Motor neuron (in vitro differentiated cells): Measurements from ENCODE around the gene FILIP1L. TPM values are rescaled to one million over a fixed set of nuclear protein-coding genes. Genes with fewer than 3 reads are reported as not detected.
"Not testable (repeated sequence)": the region's sequence is repeated elsewhere in the genome, so short reads cannot be mapped to it uniquely, and the experiment has no call there.

Experiments
- ATAC-seq, 8 experiments: fragments of 200-7000 bp; cut with Tn5 transposase; replicated peaks in 6 of 8; 2 replicates each; pipeline ENCODE4 v1.8.0; 2021; ENCODE audit warnings: mild to moderate bottlenecking in 8 of 8, moderate library complexity in 8 of 8
- H3K27ac ChIP-seq, 2 donors: fragments of 250-450 bp; sonication (Bioruptor Pico); 2 replicates each; pipeline ENCODE4 v1.9.0; 2021; ENCODE audit warnings: antibody characterized with exemption in 2 of 2, mild to moderate bottlenecking in 2 of 2, moderate library complexity in 1 of 2
- H3K4me1 ChIP-seq, 2 donors: fragments of 250-450 bp; sonication (Bioruptor Pico); replicated peaks in 1 of 2; 2 replicates each; pipeline ENCODE4 v1.6.1; 2021; ENCODE audit warnings: antibody characterized with exemption in 2 of 2, mild to moderate bottlenecking in 2 of 2, moderate library complexity in 1 of 2
- H3K4me3 ChIP-seq, 5 donors: fragments of 250-450 bp; sonication (Bioruptor Pico); 2 replicates each; pipeline ENCODE4 v1.9.0; 2021; ENCODE audit warnings: antibody characterized with exemption in 5 of 5, mild to moderate bottlenecking in 5 of 5, moderate library complexity in 4 of 5
- WGBS, 10 experiments: fragments of 450-650 bp; shearing (Covaris generic); methylation state at CpG; one replicate each; pipeline ENCODE4 v1.0.0; 2022; 5-methylcytosine and 5-hydroxymethylcytosine counted together
- in situ Hi-C, 9 experiments: fragments of 400-800 bp; cut with MboI; loops; one replicate each; pipeline ENCODE4 v1.15.0; 2021; ENCODE audit warnings: low sequenced_read_pairs in 9 of 9, low pct_unique_long_range_greater_than_20kb in 2 of 9; ENCODE audit not compliant: unreplicated experiment in 9 of 9
- total RNA-seq, 8 experiments: library from RNA; unstranded; fragments of 300-600 nt; gene quantifications; 2 replicates each; pipeline versions ENCODE4 v1.2.3 to v1.2.4, GENCODE V29; 2022

The FILIP1L gene
- total RNA-seq, 8 experiments from 2014 or later: 2.2 to 31.1 (median 6.3) TPM

GRCh38 chr3:100053951-100054620, 60.2 kb downstream of the FILIP1L start:
- Histone ChIP-seq H3K27ac (no peak overlapping the region), H3K4me1 (no peaks in the 10 kb centered on the region), H3K4me3 (no peak overlapping the region)
- in situ Hi-C loops: loop anchor here in 3 of 9 experiments (25.0 kb wide), 2 partner anchors 183 to 217 kb away; no protein-coding TSS in a partner anchor
- no peak for ATAC-seq
- 80 to 100% (median 94%) methylated on average over 1 to 6 of the region's 6 CpGs for WGBS, 10 experiments

- 38 to 100% (median 94%) methylated on average over 1 to 2 of the region's 3 CpGs; no CpG with 5 or more reads in 4 of the 10 experiments for WGBS, 10 experiments
- not testable (repeated sequence) for H3K4me3 ChIP-seq, H3K27ac ChIP-seq, ATAC-seq
- in situ Hi-C loops: loop anchor here in 3 of 9 experiments (25.0 kb wide), 2 partner anchors 186 to 214 kb away; no protein-coding TSS in a partner anchor
- H3K4me1 ChIP-seq: peaks cover 8 to 10% of the 10 kb centered on the region in 2 donors
Measured at GRCh38 chr3:100051513-100051912, 62.8 kb downstream of the FILIP1L start.

GRCh38 chr3:100048248-100048647, 66.1 kb downstream of the FILIP1L start:
- in situ Hi-C loops: no loop called here
- peaks cover 8 to 10% of the 10 kb centered on the region in 2 donors for H3K4me1 ChIP-seq
- H3K27ac ChIP-seq: no peak overlapping the region
- WGBS, 10 experiments: 43 to 80% (median 77%) methylated on average over 1 to 3 of the region's 3 CpGs; no CpG with 5 or more reads in 5 of the 10 experiments
- H3K4me3 ChIP-seq: no peak overlapping the region
- no peak for ATAC-seq

GRCh38 chr3:100047455-100048141, 66.7 kb downstream of the FILIP1L start:
- Histone ChIP-seq H3K27ac (no peak overlapping the region), H3K4me1 (peaks cover 10% of the 10 kb centered on the region in 2 donors), H3K4me3 (no peak overlapping the region)
- ATAC-seq: peak; percentile 8 to 72 (median 54)
- WGBS, 10 experiments: 17 to 100% (median 39%) methylated on average over 1 to 5 of the region's 6 CpGs
- in situ Hi-C loops: no loop called here

GRCh38 chr3:100046986-100047385, 67.3 kb downstream of the FILIP1L start:
- in situ Hi-C loops: no loop called here
- no peak overlapping the region for H3K4me3 ChIP-seq
- no peak for ATAC-seq
- no peak overlapping the region for H3K27ac ChIP-seq
- 71 to 100% (median 77%) methylated on average over 1 to 2 of the region's 2 CpGs; no CpG with 5 or more reads in 1 of the 10 experiments for WGBS, 10 experiments
- peaks cover 10 to 12% of the 10 kb centered on the region in 2 donors for H3K4me1 ChIP-seq

- 0 to 83% (median 29%) methylated on average over 1 to 3 of the region's 3 CpGs; no CpG with 5 or more reads in 6 of the 10 experiments for WGBS, 10 experiments
- H3K4me3 ChIP-seq: no peak overlapping the region
- peaks cover 10 to 12% of the 10 kb centered on the region in 2 donors for H3K4me1 ChIP-seq
- H3K27ac ChIP-seq: no peak overlapping the region
- in situ Hi-C loops: no loop called here
- ATAC-seq: peak in 5 of 8 experiments; percentile 36 to 97 (median 95)
Measured at GRCh38 chr3:100045696-100046095, 68.6 kb downstream of the FILIP1L start.

- peaks cover 12 to 15% of the 10 kb centered on the region in 2 donors for H3K4me1 ChIP-seq
- H3K27ac ChIP-seq: no peak overlapping the region
- no peak overlapping the region for H3K4me3 ChIP-seq
- in situ Hi-C loops: no loop called here
- ATAC-seq: no peak
Measured at GRCh38 chr3:100044369-100044768, 69.9 kb downstream of the FILIP1L start.

- in situ Hi-C loops: no loop called here
- ATAC-seq: no peak
- Histone ChIP-seq H3K27ac (no peak overlapping the region), H3K4me1 (peaks cover 12 to 15% of the 10 kb centered on the region in 2 donors), H3K4me3 (no peak overlapping the region)
- 75 to 100% (median 92%) methylated on average over 1 of the region's 1 CpG; no CpG with 5 or more reads in 2 of the 10 experiments for WGBS, 10 experiments
Measured at GRCh38 chr3:100043271-100043670, 71.0 kb downstream of the FILIP1L start.

- Histone ChIP-seq H3K27ac (no peak overlapping the region), H3K4me3 (no peak overlapping the region), H3K4me1 (peaks cover 5 to 7% of the 10 kb centered on the region in 2 donors)
- in situ Hi-C loops: no loop called here
- WGBS, 10 experiments: 51 to 94% (median 82%) methylated on average over 3 to 6 of the region's 6 CpGs
- ATAC-seq: peak in 5 of 8 experiments; percentile 45 to 89 (median 67)
Measured at GRCh38 chr3:100042166-100042981, 71.9 kb downstream of the FILIP1L start.

- no peak overlapping the region for H3K27ac ChIP-seq
- H3K4me3 ChIP-seq: no peak overlapping the region
- H3K4me1 ChIP-seq: peaks cover 5% of the 10 kb centered on the region in 2 donors
- in situ Hi-C loops: no loop called here
- 42 to 86% (median 78%) methylated on average over 1 of the region's 1 CpG; no CpG with 5 or more reads in 5 of the 10 experiments for WGBS, 10 experiments
- ATAC-seq: peak in 2 of 8 experiments; percentile 9 to 20
Measured at GRCh38 chr3:100041328-100041749, 73.0 kb downstream of the FILIP1L start.

GRCh38 chr3:100040451-100041225, 73.7 kb downstream of the FILIP1L start:
- no peak overlapping the region for H3K4me3 ChIP-seq
- in situ Hi-C loops: no loop called here
- peak in 2 of 8 experiments; percentile 36 to 59 for ATAC-seq
- WGBS, 10 experiments: 0 to 94% (median 51%) methylated on average over 1 to 3 of the region's 3 CpGs
- peaks cover 5% of the 10 kb centered on the region in 2 donors for H3K4me1 ChIP-seq
- no peak overlapping the region for H3K27ac ChIP-seq

- in situ Hi-C loops: no loop called here
- no peak overlapping the region for H3K4me3 ChIP-seq
- no peak for ATAC-seq
- no peak overlapping the region for H3K27ac ChIP-seq
- H3K4me1 ChIP-seq: peaks cover 5% of the 10 kb centered on the region in 2 donors
Measured at GRCh38 chr3:100039075-100039474, 75.2 kb downstream of the FILIP1L start.
